ENCODE data around the gene DLGAP1. TPM values are rescaled to one million over a fixed set of nuclear protein-coding genes. Genes with fewer than 3 reads are reported as not detected.

The DLGAP1 gene
- total RNA-seq, 1 experiment from 2014 or later = not detected

GRCh38 chr18:3932276-3932675, 522.8 kb downstream of the DLGAP1 start:
- DNase-seq (ENCODE audit: low spot score) = no peak

GRCh38 chr18:3931542-3932112, 523.5 kb downstream of the DLGAP1 start:
- peak; percentile 4 for DNase-seq (ENCODE audit: low spot score)

- no peak for DNase-seq (ENCODE audit: low spot score)
These were observed 524.1 kb downstream of the DLGAP1 start for GRCh38 chr18:3931013-3931315.

GRCh38 chr18:3930126-3931012, 524.7 kb downstream of the DLGAP1 start:
- no peak for DNase-seq (ENCODE audit: low spot score)

GRCh38 chr18:3924455-3924854, 530.7 kb downstream of the DLGAP1 start:
- no peak for DNase-seq (ENCODE audit: low spot score)

- peak; percentile 4 for DNase-seq (ENCODE audit: low spot score)
These were observed 531.4 kb downstream of the DLGAP1 start for GRCh38 chr18:3923750-3924149.

GRCh38 chr18:3921826-3922225, 533.3 kb downstream of the DLGAP1 start:
- DNase-seq (ENCODE audit: low spot score) = no peak

- DNase-seq (ENCODE audit: low spot score) = no peak
These were observed 534.3 kb downstream of the DLGAP1 start for GRCh38 chr18:3920832-3921231.

GRCh38 chr18:3919396-3920061, 535.6 kb downstream of the DLGAP1 start:
- DNase-seq (ENCODE audit: low spot score) = no peak

- no peak for DNase-seq (ENCODE audit: low spot score)
These were observed 539.0 kb downstream of the DLGAP1 start for GRCh38 chr18:3916082-3916481.

GRCh38 chr18:3914833-3915610, 540.1 kb downstream of the DLGAP1 start:
- no peak for DNase-seq (ENCODE audit: low spot score)

- DNase-seq (ENCODE audit: low spot score) = no peak
These were observed 541.0 kb downstream of the DLGAP1 start for GRCh38 chr18:3914109-3914508.

- DNase-seq (ENCODE audit: low spot score) = no peak
These were observed 542.4 kb downstream of the DLGAP1 start for GRCh38 chr18:3912705-3913104.

GRCh38 chr18:3911413-3911812, 543.7 kb downstream of the DLGAP1 start:
- DNase-seq (ENCODE audit: low spot score) = no peak

GRCh38 chr18:3910512-3910911, 544.6 kb downstream of the DLGAP1 start:
- no peak for DNase-seq (ENCODE audit: low spot score)

GRCh38 chr18:3907955-3908354, 547.2 kb downstream of the DLGAP1 start:
- DNase-seq (ENCODE audit: low spot score) = no peak

- no peak for DNase-seq (ENCODE audit: low spot score)
These were observed 548.9 kb downstream of the DLGAP1 start for GRCh38 chr18:3906116-3906750.

- DNase-seq (ENCODE audit: low spot score) = peak; percentile 41
These were observed 551.8 kb downstream of the DLGAP1 start for GRCh38 chr18:3903337-3903736.

GRCh38 chr18:3902676-3903075, 552.4 kb downstream of the DLGAP1 start:
- DNase-seq (ENCODE audit: low spot score) = no peak

- DNase-seq (ENCODE audit: low spot score) = no peak
These were observed 553.3 kb downstream of the DLGAP1 start for GRCh38 chr18:3901811-3902210.

- DNase-seq (ENCODE audit: low spot score) = no peak
These were observed 554.1 kb downstream of the DLGAP1 start for GRCh38 chr18:3901042-3901441.

GRCh38 chr18:3900327-3900726, 554.8 kb downstream of the DLGAP1 start:
- DNase-seq (ENCODE audit: low spot score) = no peak
